ENCODE measurements around the gene ABCA7.

Gene ABCA7

DNA sequence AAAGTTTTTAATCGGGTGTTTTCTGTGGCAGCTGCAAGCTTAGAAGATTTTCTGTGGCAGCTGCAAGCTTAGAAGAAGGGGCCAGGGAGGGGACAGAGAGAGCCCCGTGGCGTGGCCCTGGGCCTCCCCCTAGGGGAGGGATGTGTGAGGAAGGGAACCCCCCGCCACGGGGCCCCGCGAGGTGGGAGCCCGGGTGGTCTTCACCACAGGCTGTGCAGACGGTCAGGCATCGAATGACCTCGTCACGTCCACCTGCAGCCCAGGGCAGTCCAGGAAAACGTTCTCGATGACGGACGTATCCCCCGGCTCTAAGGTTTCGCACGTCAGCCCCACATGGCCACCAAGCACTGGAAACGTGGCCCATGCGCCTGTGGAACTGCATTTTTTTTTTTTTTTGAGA, 46.7 kb downstream of the ABCA7 start:
- DNase-seq (ENCODE audit: low read depth in 2 of 3, low spot score in 2 of 3) = no peak

DNA sequence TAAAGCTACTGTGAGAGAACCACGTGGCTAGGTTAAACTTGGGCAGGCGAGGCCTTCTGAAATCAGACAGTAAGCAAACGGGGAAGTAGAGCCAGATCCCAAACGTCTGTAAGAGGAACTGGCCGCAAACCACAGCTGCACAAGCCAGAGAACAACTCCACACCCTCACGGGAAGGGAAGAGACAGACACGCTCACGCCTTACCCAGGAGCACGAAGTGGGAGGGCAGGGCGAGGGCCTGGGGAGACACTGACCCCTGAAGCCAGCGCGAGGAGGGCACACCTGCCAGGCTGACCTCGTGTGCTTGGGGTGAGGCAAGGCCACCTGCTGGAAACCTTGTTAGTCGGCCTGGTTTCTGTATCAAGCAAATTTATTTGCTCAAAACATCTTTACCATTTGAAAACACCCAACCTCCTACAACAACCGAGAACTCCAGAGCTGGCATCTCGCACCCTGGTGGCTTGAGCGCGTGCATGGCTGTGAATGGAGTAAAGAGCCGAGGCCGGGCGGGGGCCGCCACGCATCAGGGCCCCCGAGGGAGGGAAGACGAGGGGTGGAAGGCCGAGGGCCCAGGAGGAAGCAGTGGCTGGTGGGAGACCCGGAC, 48.0 kb downstream of the ABCA7 start:
- no peak for DNase-seq (ENCODE audit: low read depth in 2 of 3, low spot score in 2 of 3)

DNA sequence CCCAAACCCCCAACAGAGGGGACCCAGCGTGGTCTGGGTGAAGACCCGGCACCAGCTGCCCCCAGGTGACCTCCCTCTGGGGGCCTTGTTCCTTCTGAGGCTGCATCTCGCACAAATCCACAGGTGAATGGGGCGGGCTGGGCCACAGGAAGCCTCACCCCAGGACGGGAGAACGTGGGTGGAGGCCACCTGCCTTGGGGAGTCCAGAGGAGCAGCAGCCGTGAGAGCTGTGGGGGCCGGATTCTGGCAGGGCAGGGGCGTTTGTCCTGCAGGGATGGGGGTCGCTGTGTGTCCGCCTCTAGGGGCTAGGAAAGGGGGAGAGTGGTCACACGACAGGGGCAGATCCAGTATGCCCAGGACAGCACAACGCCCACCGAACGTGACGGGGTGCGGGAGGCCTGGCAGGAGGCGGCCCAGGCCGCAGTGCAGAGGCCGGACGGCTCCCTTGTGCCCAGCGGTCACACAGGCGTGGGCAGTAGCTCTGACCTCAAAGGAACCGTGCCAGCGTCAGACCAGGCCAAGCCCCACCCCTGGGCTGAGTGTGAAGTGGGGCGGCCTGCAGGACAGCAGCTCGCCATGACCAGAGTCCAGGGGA, 48.6 kb downstream of the ABCA7 start:
- no peak for DNase-seq (ENCODE audit: low read depth in 2 of 3, low spot score in 2 of 3)

DNA sequence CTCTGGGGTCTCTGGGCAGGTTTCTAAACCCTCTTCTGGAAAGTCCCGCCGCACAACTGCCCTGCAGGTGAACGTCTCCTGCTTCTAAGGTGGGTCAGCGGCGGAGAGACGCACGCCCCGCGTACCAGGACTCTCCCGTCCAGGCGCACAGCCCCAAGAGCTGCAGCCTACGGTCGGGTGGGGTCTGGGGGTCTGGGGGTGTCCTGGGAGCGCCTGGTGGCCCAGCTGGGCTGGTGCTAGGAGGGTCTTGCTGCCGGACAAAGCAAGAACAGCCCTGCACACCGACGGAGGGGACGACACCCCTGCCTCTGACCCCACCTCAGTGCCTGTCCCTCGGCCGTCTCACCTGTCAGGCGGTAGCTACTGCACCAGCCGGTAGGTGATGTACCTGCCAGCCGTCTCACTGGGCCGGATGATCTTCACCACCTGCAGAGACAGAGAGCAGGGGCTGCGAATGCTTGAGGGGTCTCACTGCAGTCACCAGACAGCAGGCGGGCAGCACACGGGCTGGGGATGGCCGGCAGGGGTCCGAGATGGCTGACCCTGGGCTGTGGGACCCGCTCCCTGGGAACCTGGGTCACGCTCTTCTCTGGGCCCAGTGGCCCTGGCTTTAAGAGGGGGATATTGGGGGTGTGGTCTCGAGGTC, 49.3 kb downstream of the ABCA7 start:
- no peak for DNase-seq (ENCODE audit: low read depth in 2 of 3, low spot score in 2 of 3)

DNA sequence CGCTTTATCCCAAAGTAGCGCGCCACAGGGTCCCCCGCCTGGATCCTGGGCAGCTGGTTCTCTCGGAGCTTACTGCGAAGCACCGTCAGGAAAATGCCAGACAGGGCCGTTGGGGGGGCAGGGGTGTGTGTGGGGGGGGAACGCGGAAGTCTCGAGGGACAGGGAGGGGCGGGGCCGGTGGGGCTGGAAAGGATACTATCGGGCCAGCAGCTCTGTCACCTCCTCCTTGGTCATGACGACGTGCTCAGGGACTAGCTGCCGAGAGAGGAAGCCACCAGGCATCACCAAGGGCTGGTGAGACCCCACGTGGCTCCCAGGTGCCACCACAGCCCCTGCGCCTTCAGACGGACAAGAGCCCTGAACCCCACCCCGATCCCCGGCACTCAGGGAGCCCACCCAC, 50.0 kb downstream of the ABCA7 start:
- DNase-seq (ENCODE audit: low read depth in 2 of 3, low spot score in 2 of 3) = no peak

DNA sequence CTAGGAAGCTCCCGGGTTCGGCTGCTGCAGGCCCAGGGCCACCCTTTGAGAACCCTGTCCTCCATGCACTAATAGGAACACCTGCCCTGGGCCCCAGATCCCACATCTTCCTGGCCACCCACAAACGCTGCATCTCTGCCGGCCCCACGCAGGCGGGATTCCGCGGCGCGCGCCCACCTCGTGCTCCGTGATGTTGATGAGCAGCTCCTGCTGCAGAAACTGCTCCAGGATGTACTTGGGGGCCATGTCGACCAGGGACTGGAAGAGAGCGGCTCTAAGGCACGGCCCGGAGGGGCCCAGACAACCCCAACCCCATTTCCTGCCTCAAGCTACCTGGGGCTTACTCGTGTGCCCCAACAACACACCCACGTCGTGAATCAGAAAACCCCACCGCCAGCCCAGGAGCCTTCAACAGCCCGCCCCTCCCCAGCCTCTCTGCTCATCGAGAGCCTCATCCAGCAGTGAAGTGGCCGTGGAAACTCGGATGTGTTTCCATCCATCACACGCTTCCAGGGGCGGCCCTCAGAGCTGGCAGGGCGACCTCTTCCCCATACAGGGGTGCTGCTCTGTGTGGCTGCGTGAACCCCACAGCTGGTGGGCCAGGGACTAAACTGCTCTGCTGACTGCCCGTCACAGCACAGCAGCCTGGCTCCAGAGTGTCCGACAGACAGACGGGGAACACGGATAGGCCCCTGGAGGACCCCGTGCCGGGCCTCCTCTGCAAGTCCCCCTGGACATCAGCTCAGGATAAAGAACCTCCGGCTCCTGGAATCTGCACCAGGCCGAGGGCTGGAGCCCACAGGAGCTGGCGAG, 51.0 kb downstream of the ABCA7 start:
- DNase-seq (ENCODE audit: low read depth in 2 of 3, low spot score in 2 of 3) = no peak

DNA sequence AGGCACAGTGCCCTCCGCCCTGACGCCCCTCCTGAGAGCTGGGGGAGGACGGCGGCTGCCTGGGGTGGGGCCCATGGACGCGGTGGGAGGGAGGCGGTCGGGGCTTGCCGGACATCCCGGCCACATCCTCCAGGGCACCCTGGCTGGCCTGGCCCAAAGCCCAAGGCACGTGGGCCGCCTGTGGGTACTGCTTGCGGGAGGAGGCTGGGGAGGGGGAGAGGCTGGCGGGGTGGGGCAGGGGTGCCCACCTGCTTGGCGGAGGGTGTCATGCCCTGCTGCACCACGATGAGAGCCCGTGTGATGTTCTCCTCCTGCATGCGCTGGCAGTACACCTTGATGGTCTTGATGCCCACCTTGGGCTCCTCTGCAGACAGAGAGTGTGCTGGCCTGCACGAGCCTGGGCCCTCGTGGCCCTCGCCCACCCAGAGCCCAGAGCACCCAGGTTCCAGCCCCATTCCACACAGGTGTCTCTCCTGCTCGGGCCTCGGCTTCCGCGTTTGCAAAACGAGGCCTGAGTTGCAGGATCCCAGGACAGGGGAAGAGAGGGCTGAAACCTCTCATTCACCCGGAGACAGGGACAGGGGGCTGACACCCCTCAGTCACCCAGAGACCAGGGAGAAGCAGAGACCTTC, 51.8 kb downstream of the ABCA7 start:
- DNase-seq (ENCODE audit: low read depth in 2 of 3, low spot score in 2 of 3) = no peak

DNA sequence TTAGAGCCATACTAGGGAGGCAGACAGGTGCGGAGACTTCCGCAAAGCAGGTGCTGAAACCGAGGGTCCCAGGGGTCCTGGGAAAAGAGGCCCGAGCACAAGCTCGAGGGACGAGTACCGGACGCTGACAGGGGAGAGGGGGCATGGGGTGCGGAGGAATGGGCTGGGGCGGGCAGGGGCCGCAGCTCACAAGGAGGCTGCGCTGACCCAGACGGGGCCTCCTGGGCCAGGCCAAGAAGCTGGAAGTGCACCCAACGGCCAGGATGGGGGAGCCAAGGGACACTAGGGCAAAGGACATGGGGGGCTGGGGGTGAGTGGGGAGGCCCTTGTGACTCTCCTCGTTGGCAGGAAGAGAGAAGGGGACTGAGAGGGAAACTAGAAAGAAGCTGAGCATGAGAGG, 53.4 kb downstream of the ABCA7 start:
- DNase-seq (ENCODE audit: low read depth in 2 of 3, low spot score in 2 of 3) = no peak

DNA sequence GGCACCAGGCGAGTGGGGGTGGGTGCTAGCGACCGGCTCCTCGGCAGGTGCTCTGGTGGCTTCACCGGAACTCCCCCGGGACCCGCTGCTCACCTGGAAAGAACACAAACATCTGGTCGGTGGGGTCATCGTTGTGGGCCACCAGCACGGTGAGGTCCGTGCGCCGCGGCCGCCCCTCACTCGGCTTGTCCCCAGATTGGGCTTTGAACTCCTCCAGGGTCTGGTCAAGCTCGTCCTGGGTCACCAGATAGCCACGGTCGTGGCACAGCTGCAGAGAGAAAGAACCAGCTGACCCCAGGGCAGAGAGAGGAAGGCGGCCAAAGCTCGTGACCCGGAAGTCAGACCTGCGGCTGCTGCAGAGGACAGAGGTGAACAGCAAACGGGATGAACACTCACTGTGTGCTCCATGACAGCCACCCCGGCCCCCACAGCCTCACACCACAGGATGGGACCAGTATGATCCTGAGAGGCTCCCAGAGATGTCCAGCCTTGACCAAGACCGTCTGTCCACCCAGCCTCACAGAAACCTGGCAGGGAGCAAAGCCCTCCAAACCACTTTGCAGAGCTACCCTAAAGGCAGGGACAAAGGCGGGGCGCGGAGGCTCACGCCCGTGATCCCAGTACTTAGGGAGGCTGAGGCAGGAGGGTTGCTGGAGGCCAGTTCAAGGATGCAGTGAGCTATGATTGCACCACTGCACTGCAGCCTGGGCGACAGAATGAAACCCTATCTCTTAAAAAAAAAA, 54.1 kb downstream of the ABCA7 start:
- no peak for DNase-seq (ENCODE audit: low read depth in 2 of 3, low spot score in 2 of 3)

DNA sequence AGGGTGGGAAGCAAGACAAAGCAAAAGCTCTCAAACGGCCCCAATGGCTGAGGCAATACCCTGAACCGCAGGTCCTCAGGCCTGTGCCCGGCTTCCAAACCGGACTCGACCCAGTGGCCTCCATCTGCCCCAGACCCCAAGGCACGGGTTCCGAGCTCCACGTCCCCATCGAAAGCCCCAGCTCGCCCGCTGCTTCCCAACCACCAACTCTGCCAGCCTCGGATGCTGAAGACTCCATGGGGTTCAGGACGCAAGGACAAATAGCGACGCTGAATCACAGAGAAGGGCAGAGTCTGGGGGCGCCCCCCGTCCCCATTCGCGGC, 54.7 kb downstream of the ABCA7 start:
- no peak for DNase-seq (ENCODE audit: low read depth in 2 of 3, low spot score in 2 of 3)

DNA sequence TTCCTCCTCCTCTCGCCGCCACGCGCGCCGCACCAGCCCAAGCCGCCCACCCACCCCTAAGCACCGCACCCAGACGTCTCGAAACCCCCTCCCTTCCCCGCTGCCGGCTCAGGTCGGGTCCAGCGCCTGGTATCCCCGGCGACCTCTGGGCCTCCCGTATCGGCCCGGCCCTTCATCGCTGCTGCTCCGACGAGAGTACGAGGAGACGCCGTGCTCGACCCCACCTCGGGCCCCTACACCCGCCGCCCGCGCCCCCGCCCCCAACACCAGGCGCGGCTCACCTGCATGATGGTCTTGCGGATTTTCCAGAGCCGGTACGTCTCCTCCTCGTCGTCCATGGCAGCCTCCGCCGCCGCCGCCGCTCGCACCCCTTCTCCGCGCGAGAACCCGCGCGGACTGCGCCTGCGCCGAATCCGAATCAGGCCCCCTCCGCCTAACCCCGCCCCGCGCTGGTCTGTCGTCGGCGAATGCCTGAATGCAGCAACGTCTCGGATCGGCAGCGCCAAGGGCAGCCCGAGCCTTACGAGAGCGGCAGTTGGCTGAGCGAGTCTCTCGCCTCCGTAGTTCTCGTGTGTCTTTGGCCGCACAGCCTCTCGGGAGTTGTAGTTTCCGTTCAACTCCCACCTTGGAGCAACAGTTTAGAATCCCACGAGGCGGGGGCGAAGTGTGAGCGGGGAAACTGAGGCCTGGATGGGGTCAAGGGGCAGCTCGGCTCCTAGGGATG, 55.2 kb downstream of the ABCA7 start, which contains the start of gene POLR2E:
TSS of gene POLR2E (minus strand) at position 398 of the 724 bp plus-strand sequence. CDS start at position 338, 60 bp downstream.
- DNase-seq (ENCODE audit: low read depth in 2 of 3, low spot score in 2 of 3) = peak; percentile 97 to 99 (median 98)

DNA sequence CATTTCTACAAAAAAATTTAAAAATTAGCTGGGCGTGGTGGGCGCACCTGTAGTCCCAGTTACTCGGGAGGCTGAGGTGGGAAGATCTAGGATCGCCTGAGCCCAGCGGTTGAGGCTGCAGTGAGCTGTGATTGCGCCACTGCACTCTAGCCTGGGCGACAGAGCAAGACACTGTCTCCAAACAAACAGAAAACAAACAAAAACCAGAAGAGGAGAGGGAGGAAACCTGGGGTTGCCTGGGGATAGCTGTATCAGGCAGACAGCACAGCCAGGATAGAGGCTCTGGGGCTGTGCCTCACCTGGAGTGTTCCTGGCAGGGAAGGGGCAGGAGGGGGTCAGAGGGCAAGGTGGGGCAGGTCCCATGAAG, 57.9 kb downstream of the ABCA7 start:
- DNase-seq (ENCODE audit: low read depth in 2 of 3, low spot score in 2 of 3) = no peak

DNA sequence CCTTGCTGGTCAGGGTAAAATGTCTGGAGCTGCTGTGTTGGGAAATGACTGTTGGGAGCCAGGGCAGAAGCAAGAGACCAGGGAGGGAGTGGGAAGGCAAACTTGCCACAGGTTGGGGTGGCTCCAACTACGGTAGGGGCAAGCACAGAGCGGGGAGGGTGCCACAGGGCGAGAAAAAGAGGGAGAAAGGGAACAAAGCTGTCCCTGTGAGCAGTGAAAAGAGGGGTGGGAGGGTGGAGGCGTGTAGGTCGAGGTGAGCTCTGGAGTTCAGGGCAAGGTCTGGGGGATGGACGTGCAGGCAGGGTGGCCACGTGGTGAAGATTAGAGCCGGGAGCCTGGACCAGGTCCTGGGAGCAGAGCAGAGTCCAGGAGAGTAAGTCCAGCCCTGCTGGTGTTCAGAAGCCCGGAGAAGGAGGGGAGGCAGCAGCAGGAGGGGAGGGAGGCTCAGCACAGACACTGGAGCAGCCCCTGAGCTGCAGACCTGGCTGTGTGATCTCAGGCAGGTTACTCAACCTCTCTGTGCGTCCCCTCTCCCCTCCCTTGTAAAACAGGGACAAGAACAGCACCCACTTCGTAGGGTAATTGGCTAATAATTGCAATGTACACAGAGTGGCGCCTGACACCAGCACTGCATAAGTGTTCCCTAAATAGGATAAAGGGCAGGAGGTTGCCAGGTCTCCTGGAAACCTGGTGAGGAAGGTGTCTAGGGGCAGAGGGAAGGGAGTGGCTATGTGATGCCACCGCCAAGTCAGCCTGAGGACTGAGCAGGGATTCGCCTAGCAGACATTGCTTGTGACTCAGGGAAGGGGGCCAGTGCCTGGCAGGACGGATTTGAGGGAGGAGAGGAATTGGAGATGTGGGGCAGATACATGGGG, 58.5 kb downstream of the ABCA7 start:
- DNase-seq (ENCODE audit: low read depth in 2 of 3, low spot score in 2 of 3) = no peak

DNA sequence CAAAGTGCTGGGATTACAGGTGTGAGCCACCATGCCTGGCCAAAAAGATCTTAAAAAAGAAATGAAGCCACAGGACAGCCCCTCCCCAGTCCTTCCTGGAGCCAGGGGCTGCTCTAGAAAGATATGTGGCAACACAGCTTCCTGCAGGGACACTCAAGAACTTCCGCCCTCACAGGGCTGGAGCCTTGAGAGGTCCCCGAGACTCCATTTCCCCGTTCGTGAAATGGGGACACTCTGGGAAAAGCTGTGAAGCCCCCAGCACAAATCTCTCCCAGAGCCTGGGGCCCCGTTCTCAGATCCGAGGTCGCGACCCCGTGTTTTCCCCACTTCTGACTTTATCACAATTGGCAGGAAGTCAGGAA, 61.4 kb downstream of the ABCA7 start:
- DNase-seq (ENCODE audit: low read depth in 2 of 3, low spot score in 2 of 3) = no peak

DNA sequence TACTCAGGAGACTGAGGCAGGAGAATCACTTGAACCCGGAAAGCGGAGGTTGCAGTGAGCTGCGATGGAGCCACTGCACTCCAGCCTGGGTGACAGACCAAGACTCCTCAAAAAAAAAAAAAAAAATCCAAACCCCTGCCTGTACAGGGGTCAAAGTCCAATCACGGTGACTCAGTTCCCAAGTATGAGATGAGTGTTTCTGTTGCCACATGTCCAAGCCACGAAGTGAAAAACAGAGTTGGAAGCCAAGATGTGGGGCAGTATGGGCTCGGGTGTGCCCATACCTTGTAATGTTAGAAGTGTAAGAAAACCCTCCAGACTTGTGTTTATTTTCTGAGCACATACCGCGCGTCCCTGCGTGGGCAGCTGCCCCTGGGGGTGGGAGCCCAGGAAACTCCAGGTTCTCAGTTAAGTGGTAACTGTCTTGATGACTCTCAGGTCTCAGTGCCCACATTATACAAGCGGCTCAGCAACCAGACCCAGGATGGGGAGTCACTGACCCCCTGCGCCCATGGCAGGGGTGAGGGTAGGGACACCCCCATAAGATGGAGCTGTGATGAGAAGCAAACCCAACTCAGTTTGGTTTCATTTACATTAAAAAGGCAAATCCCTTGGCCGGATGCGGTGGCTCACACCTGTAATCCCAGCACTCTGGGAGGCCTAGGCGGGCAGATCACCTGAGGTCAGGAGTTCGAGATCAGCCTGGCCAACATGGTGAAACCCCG, 62.7 kb downstream of the ABCA7 start:
- peak in 2 of 3 experiments; percentile 63 for DNase-seq (ENCODE audit: low read depth in 2 of 3, low spot score in 2 of 3)

DNA sequence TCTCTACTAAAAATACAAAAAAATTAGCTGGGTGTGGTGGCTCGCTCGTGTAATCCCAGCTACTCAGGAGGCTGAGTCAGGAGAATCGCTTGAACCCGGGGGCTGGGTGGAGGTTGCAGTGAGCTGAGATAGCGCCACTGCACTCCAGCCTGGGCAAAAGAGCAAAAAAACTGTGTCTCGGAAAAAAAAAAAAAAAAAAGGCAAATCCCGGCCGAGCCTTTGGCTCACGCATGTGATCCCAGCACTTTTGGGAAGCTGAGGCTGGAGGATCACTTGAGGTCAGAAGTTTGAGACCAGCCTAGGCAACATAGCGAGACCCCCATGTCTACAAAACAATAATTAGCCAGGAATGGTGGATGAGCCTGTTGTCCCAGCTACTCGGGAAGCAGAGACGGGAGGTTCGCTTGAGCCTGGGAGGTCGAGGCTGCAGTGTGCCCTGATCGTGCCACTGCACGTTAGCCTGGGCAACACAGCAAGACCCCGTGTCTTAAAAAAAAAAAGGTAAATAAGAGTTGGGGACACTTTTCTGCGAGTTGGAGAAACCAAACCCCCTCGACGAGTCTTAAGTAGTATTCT, 63.3 kb downstream of the ABCA7 start:
- DNase-seq (ENCODE audit: low read depth in 2 of 3, low spot score in 2 of 3) = no peak

DNA sequence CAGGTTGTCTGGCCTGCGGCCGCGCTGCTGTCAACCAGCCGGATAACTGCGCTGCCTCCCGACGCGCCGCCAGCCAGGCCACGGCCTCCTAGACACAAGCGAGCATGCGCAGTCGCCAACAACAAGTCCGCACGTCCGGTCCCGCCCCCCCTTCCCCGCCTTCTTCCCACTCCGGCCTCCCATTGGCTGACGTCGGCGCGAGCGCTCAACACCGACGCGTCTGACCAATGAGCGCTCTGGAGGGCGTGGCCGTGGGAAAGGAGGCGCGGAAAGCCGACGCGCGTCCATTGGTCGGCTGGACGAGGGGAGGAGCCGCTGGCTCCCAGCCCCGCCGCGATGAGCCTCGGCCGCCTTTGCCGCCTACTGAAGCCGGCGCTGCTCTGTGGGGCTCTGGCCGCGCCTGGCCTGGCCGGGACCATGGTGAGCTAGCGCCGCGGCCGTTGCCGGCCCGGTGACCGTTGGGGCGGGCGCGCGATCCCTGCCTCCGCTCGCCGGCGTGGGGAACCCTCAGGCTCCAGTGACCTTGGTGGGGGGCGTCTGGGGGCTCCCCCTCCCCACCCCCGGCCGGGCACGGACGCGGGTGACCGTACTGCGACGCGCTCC, 63.9 kb downstream of the ABCA7 start, which contains the start of gene GPX4:
TSS of gene GPX4 (plus strand) at position 287 of the 603 bp plus-strand sequence. CDS start at position 337, 50 bp downstream.
- DNase-seq (ENCODE audit: low read depth in 2 of 3, low spot score in 2 of 3) = peak; percentile 90 to 94 (median 94)
